ENCODE measurements around the gene PDCL3. TPM values are rescaled to one million over a fixed set of nuclear protein-coding genes. Genes with fewer than 3 reads are reported as not detected.

Gene PDCL3
- total RNA-seq, 2 experiments from 2014 or later: 10.6 to 21.7 TPM

DNA sequence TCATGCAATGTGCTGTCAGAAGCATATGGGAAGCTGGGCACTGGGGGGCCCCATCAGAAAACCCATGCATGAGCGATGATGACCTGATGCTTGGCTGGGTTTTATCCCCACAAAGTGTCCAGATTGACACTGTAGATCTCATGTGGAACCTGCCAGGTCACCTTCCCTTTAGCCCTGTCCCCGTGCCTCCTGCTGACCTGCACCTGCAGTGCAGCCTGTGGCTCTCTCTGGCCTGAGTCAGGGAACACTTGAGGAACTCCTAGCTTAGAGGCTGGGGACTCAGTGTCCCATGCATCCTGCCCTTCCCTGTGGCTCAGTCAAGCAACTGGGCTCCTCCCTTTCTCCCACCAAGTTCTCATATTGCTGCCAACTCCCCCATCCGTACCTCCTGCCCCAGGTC lies 57.7 kb downstream of the PDCL3 start:
- intact Hi-C loops (cut with micrococcal nuclease; ENCODE audit: unreplicated experiment): no loop called here
- Histone ChIP-seq H4K20me1 (ENCODE audit: insufficient read depth, low read length) (no peaks in the 10 kb centered on the region), H3K36me3 (ENCODE audit: insufficient read depth, low read length) (no peaks in the 10 kb centered on the region), H3K9me2 (ENCODE audit: insufficient read depth, low read length) (no peaks in the 10 kb centered on the region), H3K79me2 (ENCODE audit: insufficient read depth, low read depth, low read length) (no peaks in the 10 kb centered on the region), H3K4me1 (ENCODE audit: insufficient read depth, low read length, poor library complexity, severe bottlenecking) (no peaks in the 10 kb centered on the region), H3K9me3 (ENCODE audit: low read length) (no peaks in the 10 kb centered on the region), H2AFZ (ENCODE audit: low read length) (no peak overlapping the region), H3K4me2 (ENCODE audit: low read length) (no peak overlapping the region), H3K27ac (ENCODE audit: low read depth, low read length, poor library complexity, severe bottlenecking) (no peak overlapping the region), H3K4me3 (ENCODE audit: low read depth, low read length, poor library complexity, severe bottlenecking) (no peak overlapping the region)
- ChIA-PET POLR2A (no interaction called here), CTCF (ENCODE audit: unreplicated experiment) (no interaction called here)
- no peak for DNase-seq (ENCODE audit: low spot score)
- TF ChIP-seq EZH2phosphoT487 (IDR thresholded peaks at IDR 0.05; ENCODE audit: borderline replicate concordance, low read depth, low read length): no peak
- TF ChIP-seq, protein P1, sequence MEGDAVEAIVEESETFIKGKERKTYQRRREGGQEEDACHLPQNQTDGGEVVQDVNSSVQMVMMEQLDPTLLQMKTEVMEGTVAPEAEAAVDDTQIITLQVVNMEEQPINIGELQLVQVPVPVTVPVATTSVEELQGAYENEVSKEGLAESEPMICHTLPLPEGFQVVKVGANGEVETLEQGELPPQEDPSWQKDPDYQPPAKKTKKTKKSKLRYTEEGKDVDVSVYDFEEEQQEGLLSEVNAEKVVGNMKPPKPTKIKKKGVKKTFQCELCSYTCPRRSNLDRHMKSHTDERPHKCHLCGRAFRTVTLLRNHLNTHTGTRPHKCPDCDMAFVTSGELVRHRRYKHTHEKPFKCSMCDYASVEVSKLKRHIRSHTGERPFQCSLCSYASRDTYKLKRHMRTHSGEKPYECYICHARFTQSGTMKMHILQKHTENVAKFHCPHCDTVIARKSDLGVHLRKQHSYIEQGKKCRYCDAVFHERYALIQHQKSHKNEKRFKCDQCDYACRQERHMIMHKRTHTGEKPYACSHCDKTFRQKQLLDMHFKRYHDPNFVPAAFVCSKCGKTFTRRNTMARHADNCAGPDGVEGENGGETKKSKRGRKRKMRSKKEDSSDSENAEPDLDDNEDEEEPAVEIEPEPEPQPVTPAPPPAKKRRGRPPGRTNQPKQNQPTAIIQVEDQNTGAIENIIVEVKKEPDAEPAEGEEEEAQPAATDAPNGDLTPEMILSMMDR (conservative IDR thresholded peaks at IDR 0.05; ENCODE audit: low read length): no peak
- BruUV-seq (replicated peaks): no TSS peak

DNA sequence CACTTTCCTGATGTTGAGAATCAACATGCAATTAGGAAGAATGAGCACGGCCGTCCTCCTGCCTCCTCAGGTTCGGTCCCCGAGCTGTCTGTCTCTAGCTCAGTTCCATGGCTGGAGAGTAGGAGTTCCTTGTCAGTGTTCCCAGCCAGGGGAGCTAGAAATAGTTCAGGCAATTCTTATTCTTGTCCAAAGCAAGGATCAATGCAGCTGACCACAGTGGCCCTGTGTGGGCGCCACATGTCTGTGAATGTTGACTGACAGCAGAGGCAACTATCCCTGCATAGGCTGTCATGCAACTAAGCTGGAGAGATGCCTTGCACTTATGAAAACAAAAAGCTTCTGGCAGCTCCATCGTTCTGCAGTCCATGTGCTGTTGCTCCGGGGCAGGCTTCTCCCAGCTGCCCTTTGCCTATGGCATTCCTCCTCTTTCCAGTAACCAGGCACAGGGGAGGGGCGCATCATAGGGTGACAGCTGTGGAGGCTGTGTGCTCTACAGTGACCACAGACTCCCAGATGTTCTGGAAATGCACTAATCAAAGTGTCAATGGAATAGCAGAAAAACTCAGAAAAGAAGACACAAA lies 58.7 kb downstream of the PDCL3 start:
- H3K9me3 ChIP-seq (ENCODE audit: low read length): no peaks in the 10 kb centered on the region
- CTCF ChIA-PET (ENCODE audit: unreplicated experiment): no interaction called here
- BruUV-seq (replicated peaks): no TSS peak
- intact Hi-C loops (cut with micrococcal nuclease; ENCODE audit: unreplicated experiment): no loop called here
- H3K79me2 ChIP-seq (ENCODE audit: insufficient read depth, low read depth, low read length): no peaks in the 10 kb centered on the region
- no peak overlapping the region for H3K4me3 ChIP-seq (ENCODE audit: low read depth, low read length, poor library complexity, severe bottlenecking)
- no peaks in the 10 kb centered on the region for H3K9me2 ChIP-seq (ENCODE audit: insufficient read depth, low read length)
- no peaks in the 10 kb centered on the region for H3K36me3 ChIP-seq (ENCODE audit: insufficient read depth, low read length)
- TF ChIP-seq, protein P1 (conservative IDR thresholded peaks at IDR 0.05; ENCODE audit: low read length): no peak
- no peak for TF ChIP-seq EZH2phosphoT487 (IDR thresholded peaks at IDR 0.05; ENCODE audit: borderline replicate concordance, low read depth, low read length)
- H4K20me1 ChIP-seq (ENCODE audit: insufficient read depth, low read length): no peaks in the 10 kb centered on the region
- no peak overlapping the region for H2AFZ ChIP-seq (ENCODE audit: low read length)
- H3K4me2 ChIP-seq (ENCODE audit: low read length): no peak overlapping the region
- H3K4me1 ChIP-seq (ENCODE audit: insufficient read depth, low read length, poor library complexity, severe bottlenecking): no peaks in the 10 kb centered on the region
- DNase-seq (ENCODE audit: low spot score): no peak
- POLR2A ChIA-PET: no interaction called here
- H3K27ac ChIP-seq (ENCODE audit: low read depth, low read length, poor library complexity, severe bottlenecking): no peak overlapping the region

DNA sequence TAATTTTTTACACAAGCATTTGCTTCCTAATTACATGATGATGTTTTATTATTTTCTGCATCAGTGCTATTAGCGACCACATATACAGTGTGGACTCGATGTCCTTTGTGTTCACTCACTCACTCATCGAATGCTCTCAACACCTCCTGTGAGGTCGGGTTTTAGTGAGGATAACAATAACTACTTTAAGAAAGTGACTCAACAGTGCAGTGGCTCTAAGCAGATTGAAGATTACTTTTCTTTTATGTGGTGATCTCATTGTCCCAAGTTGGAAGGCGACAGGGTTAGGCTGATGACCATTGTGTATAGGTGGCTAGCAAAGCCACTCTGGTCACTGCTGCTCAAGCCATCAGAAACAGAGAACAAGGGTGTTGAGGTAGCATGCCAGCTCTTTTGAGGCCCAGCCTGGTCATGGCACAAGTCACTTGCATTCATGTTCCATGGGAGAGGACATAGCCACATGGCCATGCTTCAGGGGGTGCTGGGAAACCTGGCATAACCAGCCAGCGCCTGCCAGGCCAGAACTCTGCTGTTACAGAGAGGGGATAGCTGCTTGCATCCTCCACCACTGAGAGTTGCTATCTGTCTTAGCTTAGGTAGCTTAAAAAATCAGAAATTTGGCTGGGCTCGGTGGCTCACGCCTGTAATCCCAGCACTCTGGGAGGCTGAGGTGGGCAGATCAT lies 60.4 kb downstream of the PDCL3 start:
- H3K9me3 ChIP-seq (ENCODE audit: low read length): no peaks in the 10 kb centered on the region
- no peak overlapping the region for H3K27ac ChIP-seq (ENCODE audit: low read depth, low read length, poor library complexity, severe bottlenecking)
- no peaks in the 10 kb centered on the region for H3K9me2 ChIP-seq (ENCODE audit: insufficient read depth, low read length)
- DNase-seq (ENCODE audit: low spot score): no peak
- ChIA-PET POLR2A (no interaction called here), CTCF (ENCODE audit: unreplicated experiment) (no interaction called here)
- H3K36me3 ChIP-seq (ENCODE audit: insufficient read depth, low read length): no peaks in the 10 kb centered on the region
- no peaks in the 10 kb centered on the region for H4K20me1 ChIP-seq (ENCODE audit: insufficient read depth, low read length)
- no peak overlapping the region for H2AFZ ChIP-seq (ENCODE audit: low read length)
- H3K4me3 ChIP-seq (ENCODE audit: low read depth, low read length, poor library complexity, severe bottlenecking): no peak overlapping the region
- intact Hi-C loops (cut with micrococcal nuclease; ENCODE audit: unreplicated experiment): no loop called here
- H3K79me2 ChIP-seq (ENCODE audit: insufficient read depth, low read depth, low read length): no peaks in the 10 kb centered on the region
- no TSS peak for BruUV-seq (replicated peaks)
- H3K4me1 ChIP-seq (ENCODE audit: insufficient read depth, low read length, poor library complexity, severe bottlenecking): no peaks in the 10 kb centered on the region
- TF ChIP-seq, protein P1 (conservative IDR thresholded peaks at IDR 0.05; ENCODE audit: low read length): no peak
- no peak for TF ChIP-seq EZH2phosphoT487 (IDR thresholded peaks at IDR 0.05; ENCODE audit: borderline replicate concordance, low read depth, low read length)
- no peak overlapping the region for H3K4me2 ChIP-seq (ENCODE audit: low read length)

All from OCI-LY7 (cell line).